Hepatocyte (in vitro differentiated cells): ENCODE results near the gene ERV3-1.
"Not testable (repeated sequence)": the region's sequence is repeated elsewhere in the genome, so short reads cannot be mapped to it uniquely, and the experiment has no call there.

Source experiments
- EZH2 ChIP-seq: fragments of 200-600 bp; sonication (generic); IDR thresholded peaks from 2 replicates; pipeline ENCODE4 v1.6.1; 2016; ENCODE audit warnings: antibody characterized with exemption, mild to moderate bottlenecking, borderline replicate concordance
- EZH2phosphoT487 ChIP-seq: fragments of 200-600 bp; sonication (generic); IDR thresholded peaks from one replicate; pipeline ENCODE4 v1.6.1; 2018; ENCODE audit warnings: antibody characterized with exemption, mild to moderate bottlenecking, low read depth, moderate library complexity; ENCODE audit not compliant: unreplicated experiment, severe bottlenecking

DNA sequence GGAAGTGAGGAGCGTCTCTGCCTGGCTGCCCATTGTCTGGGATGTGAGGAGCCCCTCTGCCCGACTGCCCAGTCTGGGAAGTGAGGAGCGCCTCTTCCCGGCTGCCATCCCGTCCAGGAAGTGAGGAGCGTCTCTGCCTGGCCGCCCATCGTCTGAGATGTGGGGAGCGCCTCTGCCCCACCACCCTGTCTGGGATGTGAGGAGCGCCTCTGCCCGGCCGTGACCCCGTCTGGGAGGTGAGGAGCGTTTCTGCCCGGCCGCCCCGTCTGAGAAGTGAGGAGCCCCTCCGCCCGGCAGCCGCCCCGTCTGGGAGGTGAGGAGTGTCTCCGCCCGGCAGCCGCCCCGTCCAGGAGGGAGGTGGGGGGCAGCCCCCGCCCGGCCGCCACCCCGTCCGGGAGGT is 26.9 kb upstream of the ERV3-1 start:
- TF ChIP-seq EZH2phosphoT487, EZH2: not testable (repeated sequence)
